Neuronal stem cell (in vitro differentiated cells): Measurements from ENCODE around the gene CEP128.
"Not testable (repeated sequence)": the region's sequence is repeated elsewhere in the genome, so short reads cannot be mapped to it uniquely, and the experiment has no call there.

Experiments
- DNase-seq: peaks from one replicate; pipeline ENCODE4 v3.0.0-alpha.2; 2013; ENCODE audit warnings: low spot score
- H2AFZ ChIP-seq: one replicate; pipeline ENCODE4 v1.6.1; 2013; ENCODE audit warnings: mild to moderate bottlenecking, low read length, inconsistent platforms
- H2AK5ac ChIP-seq: 2 replicates; pipeline ENCODE4 v1.6.1; 2013; ENCODE audit warnings: low read depth, mild to moderate bottlenecking, inconsistent platforms, low read length, moderate library complexity, mixed read lengths
- H2BK120ac ChIP-seq: 2 replicates; pipeline ENCODE4 v1.6.1; 2013; ENCODE audit warnings: low read depth, mild to moderate bottlenecking, inconsistent platforms, low read length, moderate library complexity, mixed read lengths
- H2BK12ac ChIP-seq: one replicate; pipeline ENCODE4 v1.6.1; 2013; ENCODE audit warnings: low read length, inconsistent platforms
- H2BK15ac ChIP-seq: 2 replicates; pipeline ENCODE4 v1.6.1; 2013; ENCODE audit warnings: mild to moderate bottlenecking, low read length, inconsistent platforms, mixed read lengths
- H2BK5ac ChIP-seq: one replicate; pipeline ENCODE4 v1.6.1; 2013; ENCODE audit warnings: inconsistent platforms, mild to moderate bottlenecking, low read length, moderate library complexity
- H3K14ac ChIP-seq: one replicate; pipeline ENCODE4 v1.6.1; 2013; ENCODE audit warnings: low read length, inconsistent platforms
- H3K18ac ChIP-seq: 2 replicates; pipeline ENCODE4 v1.6.1; 2013; ENCODE audit warnings: low read length, inconsistent platforms
- H3K23ac ChIP-seq: 2 replicates; pipeline ENCODE4 v1.6.1; 2013; ENCODE audit warnings: low read depth, mild to moderate bottlenecking, mixed read lengths, low read length, inconsistent platforms; ENCODE audit not compliant: poor library complexity
- H3K27ac ChIP-seq: replicated peaks from 3 replicates; pipeline ENCODE4 v1.5.1; 2013; ENCODE audit warnings: low read length, inconsistent platforms
- H3K27me3 ChIP-seq, 3 experiments: 2 replicates each; pipeline ENCODE4 v1.6.1; 2013; ENCODE audit warnings: low read length in 3 of 3, mild to moderate bottlenecking in 2 of 3, inconsistent platforms in 1 of 3, low read depth in 1 of 3, mixed read lengths in 1 of 3, moderate library complexity in 1 of 3; ENCODE audit not compliant: control insufficient read depth in 3 of 3, insufficient read depth in 3 of 3
- H3K36me3 ChIP-seq, 2 donors: replicated peaks in 1 of 2; 2 replicates each; pipeline ENCODE4 v1.6.1; 2013; ENCODE audit warnings: low read length in 2 of 2; ENCODE audit not compliant: control insufficient read depth in 2 of 2, insufficient read depth in 2 of 2
- H3K4ac ChIP-seq: 2 replicates; pipeline ENCODE4 v1.6.1; 2013; ENCODE audit warnings: inconsistent platforms, mild to moderate bottlenecking, low read length, moderate library complexity
- H3K4me1 ChIP-seq, 2 donors: 1 replicate in 1 of 2; 2 replicates in 1 of 2; pipeline ENCODE4 v1.6.1; 2013; ENCODE audit warnings: low read length in 2 of 2, low read depth in 1 of 2; ENCODE audit not compliant: control insufficient read depth in 2 of 2, insufficient read depth in 1 of 2
- H3K4me2 ChIP-seq: one replicate; pipeline ENCODE4 v1.6.1; 2013; ENCODE audit warnings: mild to moderate bottlenecking, low read length, inconsistent platforms; ENCODE audit not compliant: insufficient read depth, poor library complexity, severe bottlenecking
- H3K4me3 ChIP-seq, 2 donors: 2 replicates each; pipeline ENCODE4 v1.5.1; 2013; ENCODE audit warnings: low read length in 2 of 2, mild to moderate bottlenecking in 2 of 2, inconsistent platforms in 1 of 2, moderate library complexity in 1 of 2
- H3K79me1 ChIP-seq: one replicate; pipeline ENCODE4 v1.6.1; 2013; ENCODE audit warnings: low read depth, mild to moderate bottlenecking, inconsistent platforms, low read length, moderate library complexity
- H3K9ac ChIP-seq: one replicate; pipeline ENCODE4 v1.6.1; 2013; ENCODE audit warnings: mild to moderate bottlenecking, low read depth, low read length, inconsistent platforms; ENCODE audit not compliant: poor library complexity
- H3K9me3 ChIP-seq, 2 donors: replicated peaks in 1 of 2; 2 replicates each; pipeline versions ENCODE3 to v1.6.1; 2013; ENCODE audit warnings: low read length in 2 of 2, mild to moderate bottlenecking in 2 of 2, inconsistent platforms in 1 of 2, low read depth in 1 of 2, mixed read lengths in 1 of 2, moderate library complexity in 1 of 2; ENCODE audit not compliant: control insufficient read depth in 2 of 2, insufficient read depth in 1 of 2
- H4K8ac ChIP-seq: one replicate; pipeline ENCODE4 v1.6.1; 2013; ENCODE audit warnings: low read depth, mild to moderate bottlenecking, inconsistent platforms, low read length, moderate library complexity
- H4K91ac ChIP-seq: one replicate; pipeline ENCODE4 v1.6.1; 2013; ENCODE audit warnings: low read length, low read depth, mild to moderate bottlenecking, inconsistent platforms; ENCODE audit not compliant: poor library complexity
- WGBS, 2 donors: extraction: QIAGEN DNeasy Blood & Tissue Kit; methylation state at CpG; one replicate each; pipeline ENCODE4 v1.1.7; 2013; ENCODE audit warnings: missing lambda C conversion rate in 2 of 2, mixed read lengths in 1 of 2; ENCODE audit not compliant: insufficient read length in 2 of 2, insufficient replicate concordance in 1 of 2; ENCODE audit errors: extremely low coverage in 2 of 2; 5-methylcytosine and 5-hydroxymethylcytosine counted together

The CEP128 gene

DNA sequence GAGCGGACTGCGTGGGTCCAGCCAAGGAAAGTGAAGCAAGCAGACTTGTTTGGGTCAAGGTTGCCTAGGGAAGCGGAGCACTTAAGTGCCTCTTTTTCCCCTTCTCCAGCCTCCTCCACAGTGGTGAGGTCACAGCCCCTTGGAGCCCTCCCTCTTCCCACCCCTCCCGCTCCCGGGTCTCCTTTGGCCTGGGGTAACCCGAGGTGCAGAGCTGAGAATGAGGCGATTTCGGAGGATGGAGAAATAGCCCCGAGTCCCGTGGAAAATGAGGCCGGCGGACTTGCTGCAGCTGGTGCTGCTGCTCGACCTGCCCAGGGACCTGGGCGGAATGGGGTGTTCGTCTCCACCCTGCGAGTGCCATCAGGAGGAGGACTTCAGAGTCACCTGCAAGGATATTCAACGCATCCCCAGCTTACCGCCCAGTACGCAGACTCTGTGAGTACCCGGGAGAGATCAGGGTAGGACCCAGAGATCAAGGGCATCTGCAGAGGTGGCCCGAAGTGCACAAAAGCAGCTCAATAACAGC lies 13.9 kb upstream of the CEP128 start, which contains the start of gene TSHR:
TSS of gene TSHR (plus strand) at position 206 of the 526 bp plus-strand sequence. CDS start at position 266, 60 bp downstream.
- peaks cover 0 to 3% of the 10 kb centered on the region in 2 donors for H3K4me1 ChIP-seq
- H3K27me3 ChIP-seq: peaks cover 0 to 41% (median 11%) of the 10 kb centered on the region in 3 experiments
- no peak within 1 kb of the TSS for H3K23ac ChIP-seq
- H3K9ac ChIP-seq: peak within 1 kb of the TSS; percentile 53
- no peak within 1 kb of the TSS for H2BK5ac ChIP-seq
- H3K36me3 ChIP-seq: no peaks in the 10 kb centered on the region
- peak within 1 kb of the TSS; percentile 98 for H3K4me2 ChIP-seq
- H2BK15ac ChIP-seq: no peak within 1 kb of the TSS
- H3K4me3 ChIP-seq: peak within 1 kb of the TSS; percentile 48 to 81
- no peak within 1 kb of the TSS for H3K14ac ChIP-seq
- no peak within 1 kb of the TSS for H2BK12ac ChIP-seq
- no peak within 1 kb of the TSS for H2BK120ac ChIP-seq
- no peak within 1 kb of the TSS for H2AK5ac ChIP-seq
- H3K9me3 ChIP-seq: no peaks in the 10 kb centered on the region
- no peak within 1 kb of the TSS for H3K27ac ChIP-seq
- H3K4ac ChIP-seq: no peak within 1 kb of the TSS
- H4K91ac ChIP-seq: no peak within 1 kb of the TSS
- H4K8ac ChIP-seq: no peak within 1 kb of the TSS
- WGBS, 2 donors: no CpG with 5 or more reads among the region's 21 CpGs
- H2AFZ ChIP-seq: peak within 1 kb of the TSS; percentile 99
- DNase-seq: peak; percentile 5
- no peaks in the 10 kb centered on the region for H3K79me1 ChIP-seq
- peak within 1 kb of the TSS; percentile 54 for H3K18ac ChIP-seq

DNA sequence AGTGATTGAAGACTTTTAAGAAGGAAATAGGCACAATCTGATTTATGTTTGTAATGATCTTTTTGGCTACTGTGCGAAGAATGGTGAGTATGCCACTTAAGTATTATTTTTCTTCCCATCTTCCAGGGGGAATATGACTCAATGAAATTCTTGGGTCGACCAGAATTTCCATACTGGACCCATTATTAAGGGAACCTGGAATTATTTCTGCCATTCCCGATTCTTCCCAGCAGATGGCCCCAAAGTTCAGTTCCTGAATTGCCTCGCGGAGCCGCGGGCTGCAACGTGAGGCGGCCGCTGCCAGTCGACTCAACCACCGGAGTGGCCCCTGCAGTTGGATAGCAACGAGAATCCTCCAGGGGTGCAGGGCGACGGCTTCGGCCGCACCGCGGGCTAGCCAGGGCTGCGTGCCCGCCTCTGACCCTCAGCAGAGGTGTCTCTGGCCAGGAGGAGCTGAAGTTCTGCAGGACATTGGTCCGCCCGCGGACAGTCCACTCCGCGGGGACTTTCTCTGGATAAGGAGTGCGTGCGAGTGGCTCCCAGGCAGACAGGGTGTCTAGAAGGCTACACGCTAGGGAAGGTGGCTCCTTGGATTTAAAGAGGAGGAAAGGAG lies 13.3 kb upstream of the CEP128 start:
- Histone ChIP-seq H3K4me2 (peak overlapping the region; percentile 98), H3K9me3 (no peaks in the 10 kb centered on the region), H3K18ac (peak overlapping the region; percentile 49), H2AFZ (peak overlapping the region; percentile 99), H3K36me3 (no peaks in the 10 kb centered on the region), H2AK5ac (no peak overlapping the region), H2BK15ac (no peak overlapping the region), H2BK5ac (no peak overlapping the region), H4K91ac (no peak overlapping the region), H3K23ac (no peak overlapping the region), H3K27ac (no peak overlapping the region), H4K8ac (no peak overlapping the region), H3K4ac (no peak overlapping the region), H3K14ac (no peak overlapping the region), H2BK12ac (no peak overlapping the region), H2BK120ac (no peak overlapping the region), H3K9ac (peak overlapping the region; percentile 53), H3K27me3 (peaks cover 0 to 41% (median 11%) of the 10 kb centered on the region in 3 experiments), H3K79me1 (no peaks in the 10 kb centered on the region), H3K4me3 (peak overlapping the region; percentile 48 to 81), H3K4me1 (peaks cover 0 to 3% of the 10 kb centered on the region in 2 donors)
- WGBS, 2 donors: no CpG with 5 or more reads among the region's 29 CpGs
- peak; percentile 72 for DNase-seq

GRCh38 chr14:80953211-80953610 lies 11.7 kb upstream of the CEP128 start:
- H2BK120ac ChIP-seq, H2BK5ac ChIP-seq, H3K9me3 ChIP-seq, DNase-seq, H3K9ac ChIP-seq, H3K79me1 ChIP-seq, H4K8ac ChIP-seq, H2BK12ac ChIP-seq, H3K4me3 ChIP-seq, H2AK5ac ChIP-seq, H3K18ac ChIP-seq, H2AFZ ChIP-seq, H4K91ac ChIP-seq, H2BK15ac ChIP-seq, H3K4me2 ChIP-seq, H3K27ac ChIP-seq, H3K36me3 ChIP-seq, H3K23ac ChIP-seq, H3K14ac ChIP-seq, H3K4ac ChIP-seq, H3K4me1 ChIP-seq: not testable (repeated sequence)
- H3K27me3 ChIP-seq: peaks cover 0 to 27% (median 11%) of the 10 kb centered on the region in 3 experiments
- WGBS, 2 donors: no CpG with 5 or more reads among the region's 18 CpGs

DNA sequence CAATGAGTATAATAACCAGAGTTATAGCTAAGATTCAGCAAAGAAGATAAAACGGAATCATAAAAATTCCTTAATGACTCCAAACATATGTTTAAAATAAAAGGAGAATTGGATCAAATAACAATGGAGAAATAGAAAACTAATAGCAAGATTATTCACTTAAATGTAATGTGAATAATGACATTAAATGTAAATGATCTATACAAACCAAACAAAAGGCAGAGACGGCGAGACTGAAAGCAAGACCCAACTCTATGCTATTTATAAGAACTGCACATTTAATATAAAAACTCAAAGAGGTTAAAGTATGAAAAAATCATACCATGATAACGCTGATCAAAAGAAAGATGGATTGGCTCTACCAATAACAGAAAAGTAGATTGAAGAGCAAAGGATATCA lies 10.0 kb upstream of the CEP128 start:
- no CpG with 5 or more reads among the region's 4 CpGs for WGBS, 2 donors
- H3K4me3 ChIP-seq: no peak overlapping the region
- H2BK15ac ChIP-seq: no peak overlapping the region
- H3K4ac ChIP-seq: no peak overlapping the region
- H2BK120ac ChIP-seq: no peak overlapping the region
- no peak overlapping the region for H3K27ac ChIP-seq
- no peaks in the 10 kb centered on the region for H3K79me1 ChIP-seq
- no peak overlapping the region for H4K8ac ChIP-seq
- H3K9me3 ChIP-seq: no peaks in the 10 kb centered on the region
- no peak overlapping the region for H3K14ac ChIP-seq
- no peak overlapping the region for H3K4me2 ChIP-seq
- H3K4me1 ChIP-seq: peaks cover 0 to 3% of the 10 kb centered on the region in 2 donors
- no peak overlapping the region for H3K9ac ChIP-seq
- no peak overlapping the region for H4K91ac ChIP-seq
- H2AK5ac ChIP-seq: no peak overlapping the region
- no peak overlapping the region for H3K18ac ChIP-seq
- H2BK12ac ChIP-seq: no peak overlapping the region
- no peak for DNase-seq
- no peak overlapping the region for H2BK5ac ChIP-seq
- H3K23ac ChIP-seq: no peak overlapping the region
- H2AFZ ChIP-seq: no peak overlapping the region
- H3K36me3 ChIP-seq: no peaks in the 10 kb centered on the region
- peaks cover 0 to 16% (median 11%) of the 10 kb centered on the region in 3 experiments for H3K27me3 ChIP-seq
